Glomerular visceral epithelial cell (primary cell): ENCODE data around the gene PIP4K2A.
"Not testable (repeated sequence)": the region's sequence is repeated elsewhere in the genome, so short reads cannot be mapped to it uniquely, and the experiment has no call there.

Experiments
- DNase-seq: peaks from one replicate; pipeline ENCODE4 v3.0.0-alpha.2; 2016; ENCODE audit errors: extremely low spot score

The PIP4K2A gene

GRCh38 chr10:22554461-22555182 lies 159.8 kb downstream of the PIP4K2A start:
- no peak for DNase-seq

DNA sequence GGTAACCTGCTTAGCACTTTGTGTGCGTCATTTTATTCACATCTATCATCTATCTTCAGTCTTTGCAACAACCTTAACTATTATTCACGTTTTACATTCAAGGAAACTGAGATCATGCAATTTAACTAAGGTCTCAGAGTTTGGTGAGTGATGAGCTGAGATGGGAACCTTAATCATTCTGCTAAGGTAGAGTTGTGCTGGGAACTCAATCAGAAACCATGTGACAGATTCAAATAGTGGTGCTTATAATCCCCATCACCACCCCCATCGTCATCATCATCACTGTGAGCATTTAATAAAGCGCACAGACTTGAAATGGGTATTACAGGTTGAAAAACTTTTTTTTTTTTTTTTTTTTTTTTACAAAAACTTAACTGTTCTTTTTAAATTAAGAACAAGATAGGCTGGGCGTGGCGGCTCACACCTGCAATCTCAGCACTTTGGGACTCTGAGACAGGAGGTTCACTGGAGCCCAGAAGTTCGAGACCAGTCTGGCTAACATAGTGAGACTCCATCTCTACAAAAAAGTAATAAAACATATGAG lies 160.9 kb downstream of the PIP4K2A start:
- DNase-seq = no peak

DNA sequence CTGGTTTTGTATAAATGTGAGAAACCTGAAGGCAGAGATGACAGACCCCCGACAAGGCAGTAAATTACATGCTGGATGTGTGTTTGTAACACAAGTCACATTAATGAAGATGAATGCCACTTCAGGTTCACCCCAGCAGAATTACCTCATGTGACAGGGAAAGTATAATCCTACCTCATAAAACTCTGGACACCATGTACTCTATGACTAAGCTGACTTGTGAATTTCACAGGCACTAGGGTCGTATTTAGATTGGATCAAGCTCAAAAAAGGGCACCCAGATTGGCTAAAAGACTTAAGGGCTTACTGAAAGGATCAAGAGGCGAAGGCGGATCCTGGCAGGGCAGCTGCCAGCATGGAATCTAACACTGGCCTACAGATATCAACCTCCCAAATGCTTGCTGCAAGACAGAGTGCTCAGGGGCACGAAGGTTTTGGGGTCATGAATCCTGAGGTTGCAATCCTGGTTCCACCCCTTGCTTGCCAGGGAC lies 161.4 kb downstream of the PIP4K2A start:
- DNase-seq = no peak

- no peak for DNase-seq
Measured at GRCh38 chr10:22551681-22552365, 162.6 kb downstream of the PIP4K2A start.

- DNase-seq = peak; percentile 33
Measured at GRCh38 chr10:22550732-22551131, 163.6 kb downstream of the PIP4K2A start.

DNA sequence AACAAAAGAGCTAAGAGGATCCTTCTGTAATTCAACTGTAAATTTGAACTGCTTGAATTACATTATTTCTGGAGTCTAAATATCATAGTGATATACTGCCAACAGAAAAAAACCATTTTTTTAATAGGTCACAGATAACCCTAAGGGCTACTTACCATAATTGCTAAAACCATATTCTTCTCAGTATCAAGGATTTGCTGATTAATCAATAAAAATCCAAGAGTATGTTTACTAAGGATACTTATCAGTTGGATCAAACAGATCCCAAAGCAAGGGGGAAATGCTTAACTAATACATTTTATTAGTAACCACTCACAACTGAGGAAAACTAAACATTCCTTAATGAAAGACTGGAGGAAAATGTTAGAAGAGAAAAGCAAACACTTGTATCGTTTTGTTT lies 166.0 kb downstream of the PIP4K2A start:
- DNase-seq = no peak

DNA sequence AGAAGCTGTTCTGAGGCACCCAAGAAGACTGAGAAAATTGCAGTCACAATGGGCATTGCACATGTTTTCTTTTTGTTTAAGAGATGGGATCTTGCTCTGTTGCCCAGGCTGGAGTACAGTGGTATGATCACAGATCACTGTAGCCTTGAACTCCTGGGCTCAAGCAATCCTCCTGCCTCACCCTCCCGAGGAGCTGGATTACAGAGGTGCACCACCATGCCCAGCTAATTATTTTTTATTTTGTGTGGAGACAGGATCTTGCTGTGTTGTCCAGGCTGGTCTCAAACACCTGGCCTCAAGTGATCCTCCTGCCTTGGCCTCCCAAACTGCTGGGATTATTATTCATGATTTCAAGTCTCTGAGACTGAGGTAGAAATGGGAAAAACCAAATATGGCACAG lies 168.7 kb downstream of the PIP4K2A start:
- no peak for DNase-seq

- no peak for DNase-seq
Measured at GRCh38 chr10:22544325-22545068, 169.9 kb downstream of the PIP4K2A start.

- no peak for DNase-seq
Measured at GRCh38 chr10:22542773-22543172, 171.6 kb downstream of the PIP4K2A start.

DNA sequence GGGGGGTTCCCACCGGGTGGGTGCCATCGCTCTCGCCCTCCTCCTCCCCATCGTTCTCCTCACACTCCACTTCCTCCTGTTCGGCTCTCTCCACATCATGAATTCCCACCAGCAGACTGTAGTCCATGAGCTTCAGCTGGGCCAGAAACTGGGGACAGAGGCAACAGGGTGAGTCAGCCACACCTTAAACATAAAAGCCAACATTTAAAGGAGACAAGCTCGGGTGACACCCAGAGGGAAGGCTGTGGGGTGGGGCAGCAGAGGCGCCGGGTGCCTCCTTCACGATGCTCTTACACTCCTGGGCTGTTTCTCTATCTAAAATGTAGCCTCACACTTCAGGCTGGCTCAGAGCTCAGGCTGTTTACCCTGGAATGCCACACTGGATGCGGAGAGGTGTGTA lies 172.5 kb downstream of the PIP4K2A start:
- no peak for DNase-seq

- DNase-seq = no peak
Measured at GRCh38 chr10:22539579-22540298, 174.6 kb downstream of the PIP4K2A start.

- no peak for DNase-seq
Measured at GRCh38 chr10:22537810-22538209, 176.6 kb downstream of the PIP4K2A start.

DNA sequence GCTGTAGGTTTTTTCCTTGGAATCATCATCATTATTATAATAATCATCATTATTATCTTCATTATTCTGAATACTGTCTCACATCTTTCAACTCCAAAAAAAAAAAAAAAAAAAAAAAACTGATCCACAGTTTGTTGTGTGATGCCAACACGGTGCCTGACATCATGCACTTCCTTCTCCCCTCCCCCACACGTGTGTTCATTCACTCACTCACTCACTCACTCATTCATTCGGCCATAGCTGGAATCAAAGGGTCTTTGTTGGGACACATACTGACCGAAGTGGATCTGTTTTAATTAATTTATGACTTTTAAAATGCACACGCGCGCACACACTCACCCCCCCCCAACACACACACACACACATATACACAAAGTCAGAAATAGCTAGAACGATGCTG lies 177.8 kb downstream of the PIP4K2A start:
- DNase-seq = no peak

DNA sequence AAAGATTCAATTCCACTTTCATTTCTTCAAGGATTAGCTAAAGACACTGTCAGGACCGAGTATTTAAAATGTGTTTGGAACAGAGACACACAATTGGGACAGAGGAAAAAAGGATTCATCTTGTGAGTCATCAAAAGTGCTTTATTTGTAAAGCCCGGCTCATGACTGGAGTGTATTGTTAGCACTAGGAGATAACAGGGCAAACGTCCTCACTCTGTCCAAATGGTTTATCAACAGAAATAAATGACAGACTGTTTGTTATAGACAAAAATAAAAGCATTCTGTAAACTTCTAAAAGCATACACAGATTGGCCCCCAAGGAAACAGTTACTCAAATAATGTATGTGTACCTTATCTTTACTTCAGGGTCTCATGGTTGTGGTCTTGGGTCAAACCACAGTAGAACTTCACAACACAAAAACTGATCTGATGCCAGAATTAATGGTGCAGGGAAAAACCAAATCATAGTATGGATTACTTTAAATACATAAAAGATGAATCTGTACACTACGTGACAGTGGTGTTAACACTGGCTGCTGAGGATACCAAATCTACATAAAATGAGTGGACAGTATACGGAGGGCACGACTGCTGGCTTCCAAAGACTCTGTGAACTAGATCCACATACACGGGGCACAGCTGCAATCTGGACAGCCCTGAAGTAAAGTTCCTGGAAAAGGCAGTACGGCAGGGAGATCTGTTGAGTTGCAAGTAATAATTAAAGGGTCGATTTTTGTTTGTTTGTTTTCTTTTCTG lies 179.4 kb downstream of the PIP4K2A start:
- DNase-seq = no peak

DNA sequence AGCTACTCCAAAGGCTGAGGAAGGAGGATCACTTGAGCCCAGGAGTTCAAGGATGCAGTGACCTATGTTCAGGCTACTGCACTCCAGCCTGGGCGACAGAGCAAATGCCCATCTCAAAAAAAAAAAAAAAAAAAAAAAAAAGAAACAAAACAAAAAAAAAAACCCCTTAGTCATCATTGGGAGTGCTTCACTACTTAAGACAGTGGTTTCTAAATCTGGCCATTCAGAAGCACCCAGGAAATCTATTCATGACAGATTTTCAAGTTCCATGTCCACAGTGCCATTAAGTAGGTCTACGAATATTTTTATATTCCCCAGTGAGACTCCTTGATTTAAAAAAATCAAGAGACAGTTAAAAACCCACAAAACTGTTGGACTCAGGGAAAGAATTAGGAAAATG lies 182.9 kb downstream of the PIP4K2A start:
- DNase-seq = no peak

GRCh38 chr10:22531008-22531407 lies 183.4 kb downstream of the PIP4K2A start:
- DNase-seq = no peak

- DNase-seq = no peak
Measured at GRCh38 chr10:22527520-22527919, 186.9 kb downstream of the PIP4K2A start.

DNA sequence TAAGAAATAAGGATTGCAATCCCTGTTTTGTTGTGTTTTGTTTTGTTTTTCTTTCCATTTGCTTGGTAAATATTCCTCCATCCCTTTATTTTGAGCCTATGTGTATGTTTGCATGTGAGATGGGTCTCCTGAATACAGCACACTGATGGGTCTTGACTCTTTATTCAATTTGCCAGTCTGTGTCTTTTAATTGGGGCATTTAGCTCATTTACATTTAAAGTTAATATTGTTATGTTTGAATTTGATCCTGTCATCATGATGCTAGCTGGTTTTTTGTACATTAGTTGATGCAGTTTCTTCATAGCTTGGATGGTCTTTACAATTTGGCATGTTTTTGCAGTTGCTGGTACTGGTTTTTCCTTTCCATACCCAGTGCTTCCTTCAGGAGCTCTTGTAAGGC lies 190.0 kb downstream of the PIP4K2A start:
- not testable (repeated sequence) for DNase-seq

DNA sequence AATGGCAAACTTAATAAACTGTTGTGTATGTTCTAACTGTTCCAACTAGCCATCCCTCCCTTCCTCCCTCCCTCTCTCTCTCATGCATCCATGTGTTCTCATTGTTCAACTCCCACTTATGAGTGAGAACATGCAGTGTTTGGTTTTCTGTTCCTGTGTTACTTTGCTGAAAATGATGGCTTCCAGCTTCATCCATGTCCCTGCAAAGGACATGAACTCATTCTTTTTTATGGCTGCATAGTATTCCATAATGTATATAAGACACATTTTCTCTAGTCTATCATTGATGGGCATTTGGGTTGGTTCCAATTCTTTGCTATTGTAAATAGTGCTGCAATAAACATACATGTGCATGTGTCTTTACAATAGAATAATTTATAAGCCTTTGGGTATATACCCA lies 193.7 kb downstream of the PIP4K2A start:
- not testable (repeated sequence) for DNase-seq

GRCh38 chr10:22518167-22518724 lies 196.1 kb downstream of the PIP4K2A start:
- DNase-seq = no peak

GRCh38 chr10:22515009-22515408 lies 199.4 kb downstream of the PIP4K2A start:
- no peak for DNase-seq
